Measurements from ENCODE around the gene DACT3. TPM values are rescaled to one million over a fixed set of nuclear protein-coding genes. Genes with fewer than 3 reads are reported as not detected.

DACT3 gene
- total and polyA plus RNA-seq, 2 of the 13 experiments (the other 11 are each of a cell fraction or from before 2014, with no cell fraction given), result 0.04 TPM; not detected in 1

- ChIA-PET CTCF (ENCODE audit: low intra/inter-chr PET ratio, low total read pairs) (no interaction called here), POLR2A (no interaction called here)
- Histone ChIP-seq H3K36me3 (replicated peaks in 1 of 2; ENCODE audit: control insufficient read depth in 1 of 2, insufficient read depth in 2 of 2, low read length in 2 of 2) (no peaks in the 10 kb centered on the region), H3K4me2 (ENCODE audit: low read depth, low read length) (peak overlapping the region; percentile 63), H3K27me3 (ENCODE audit: control insufficient read depth in 1 of 2, insufficient read depth in 2 of 2, low read length in 2 of 2) (peaks cover 0 to 53% of the 10 kb centered on the region in 2 experiments; a peak in 3 of 5 replicates), H3K9me3 (ENCODE audit: low read length) (no peaks in the 10 kb centered on the region), H2AFZ (ENCODE audit: low read length) (no peak overlapping the region), H3K4me3 (replicated peaks in 1 of 3; ENCODE audit: insufficient read depth in 1 of 3, low read depth in 2 of 3, low read length in 3 of 3) (peak overlapping the region in 1 of 3 experiments; percentile 48; a peak in 1 of 6 replicates), H3K79me2 (ENCODE audit: insufficient read depth, low read length) (no peaks in the 10 kb centered on the region), H3K27ac (ENCODE audit: extremely low read length, insufficient read depth, low read length) (no peak overlapping the region), H3K9ac (ENCODE audit: insufficient read depth, low read depth, low read length) (no peak overlapping the region), H3K4me1 (ENCODE audit: insufficient read depth, low read length) (peaks cover 38% of the 10 kb centered on the region), H4K20me1 (ENCODE audit: insufficient read depth, low read length) (no peaks in the 10 kb centered on the region)
- TF ChIP-seq ZNF263 (CRISPR knock-in tag; IDR thresholded peaks at IDR 0.05), result peak; percentile 65; the same call in 1 of the 2 replicates
- no peak for TF ChIP-seq CREB3 (CRISPR knock-in tag; IDR thresholded peaks at IDR 0.05)
- TF ChIP-seq, protein P1, sequence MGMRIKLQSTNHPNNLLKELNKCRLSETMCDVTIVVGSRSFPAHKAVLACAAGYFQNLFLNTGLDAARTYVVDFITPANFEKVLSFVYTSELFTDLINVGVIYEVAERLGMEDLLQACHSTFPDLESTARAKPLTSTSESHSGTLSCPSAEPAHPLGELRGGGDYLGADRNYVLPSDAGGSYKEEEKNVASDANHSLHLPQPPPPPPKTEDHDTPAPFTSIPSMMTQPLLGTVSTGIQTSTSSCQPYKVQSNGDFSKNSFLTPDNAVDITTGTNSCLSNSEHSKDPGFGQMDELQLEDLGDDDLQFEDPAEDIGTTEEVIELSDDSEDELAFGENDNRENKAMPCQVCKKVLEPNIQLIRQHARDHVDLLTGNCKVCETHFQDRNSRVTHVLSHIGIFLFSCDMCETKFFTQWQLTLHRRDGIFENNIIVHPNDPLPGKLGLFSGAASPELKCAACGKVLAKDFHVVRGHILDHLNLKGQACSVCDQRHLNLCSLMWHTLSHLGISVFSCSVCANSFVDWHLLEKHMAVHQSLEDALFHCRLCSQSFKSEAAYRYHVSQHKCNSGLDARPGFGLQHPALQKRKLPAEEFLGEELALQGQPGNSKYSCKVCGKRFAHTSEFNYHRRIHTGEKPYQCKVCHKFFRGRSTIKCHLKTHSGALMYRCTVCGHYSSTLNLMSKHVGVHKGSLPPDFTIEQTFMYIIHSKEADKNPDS (CRISPR knock-in tag; IDR thresholded peaks at IDR 0.05), result no peak
- TF ChIP-seq, protein P2, sequence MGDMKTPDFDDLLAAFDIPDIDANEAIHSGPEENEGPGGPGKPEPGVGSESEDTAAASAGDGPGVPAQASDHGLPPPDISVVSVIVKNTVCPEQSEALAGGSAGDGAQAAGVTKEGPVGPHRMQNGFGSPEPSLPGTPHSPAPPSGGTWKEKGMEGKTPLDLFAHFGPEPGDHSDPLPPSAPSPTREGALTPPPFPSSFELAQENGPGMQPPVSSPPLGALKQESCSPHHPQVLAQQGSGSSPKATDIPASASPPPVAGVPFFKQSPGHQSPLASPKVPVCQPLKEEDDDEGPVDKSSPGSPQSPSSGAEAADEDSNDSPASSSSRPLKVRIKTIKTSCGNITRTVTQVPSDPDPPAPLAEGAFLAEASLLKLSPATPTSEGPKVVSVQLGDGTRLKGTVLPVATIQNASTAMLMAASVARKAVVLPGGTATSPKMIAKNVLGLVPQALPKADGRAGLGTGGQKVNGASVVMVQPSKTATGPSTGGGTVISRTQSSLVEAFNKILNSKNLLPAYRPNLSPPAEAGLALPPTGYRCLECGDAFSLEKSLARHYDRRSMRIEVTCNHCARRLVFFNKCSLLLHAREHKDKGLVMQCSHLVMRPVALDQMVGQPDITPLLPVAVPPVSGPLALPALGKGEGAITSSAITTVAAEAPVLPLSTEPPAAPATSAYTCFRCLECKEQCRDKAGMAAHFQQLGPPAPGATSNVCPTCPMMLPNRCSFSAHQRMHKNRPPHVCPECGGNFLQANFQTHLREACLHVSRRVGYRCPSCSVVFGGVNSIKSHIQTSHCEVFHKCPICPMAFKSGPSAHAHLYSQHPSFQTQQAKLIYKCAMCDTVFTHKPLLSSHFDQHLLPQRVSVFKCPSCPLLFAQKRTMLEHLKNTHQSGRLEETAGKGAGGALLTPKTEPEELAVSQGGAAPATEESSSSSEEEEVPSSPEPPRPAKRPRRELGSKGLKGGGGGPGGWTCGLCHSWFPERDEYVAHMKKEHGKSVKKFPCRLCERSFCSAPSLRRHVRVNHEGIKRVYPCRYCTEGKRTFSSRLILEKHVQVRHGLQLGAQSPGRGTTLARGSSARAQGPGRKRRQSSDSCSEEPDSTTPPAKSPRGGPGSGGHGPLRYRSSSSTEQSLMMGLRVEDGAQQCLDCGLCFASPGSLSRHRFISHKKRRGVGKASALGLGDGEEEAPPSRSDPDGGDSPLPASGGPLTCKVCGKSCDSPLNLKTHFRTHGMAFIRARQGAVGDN (CRISPR knock-in tag; IDR thresholded peaks at IDR 0.05), result peak; percentile 55
- no peak for TF ChIP-seq NFKBIZ (CRISPR knock-in tag; IDR thresholded peaks at IDR 0.05)
- TF ChIP-seq ZFY (CRISPR knock-in tag; IDR thresholded peaks at IDR 0.05), result no peak
- TF ChIP-seq ZNF777 (CRISPR knock-in tag; IDR thresholded peaks at IDR 0.05), result 0 out of 2 replicates have a peak, but pooled peaks have one; percentile 26
- TF ChIP-seq, protein P3, sequence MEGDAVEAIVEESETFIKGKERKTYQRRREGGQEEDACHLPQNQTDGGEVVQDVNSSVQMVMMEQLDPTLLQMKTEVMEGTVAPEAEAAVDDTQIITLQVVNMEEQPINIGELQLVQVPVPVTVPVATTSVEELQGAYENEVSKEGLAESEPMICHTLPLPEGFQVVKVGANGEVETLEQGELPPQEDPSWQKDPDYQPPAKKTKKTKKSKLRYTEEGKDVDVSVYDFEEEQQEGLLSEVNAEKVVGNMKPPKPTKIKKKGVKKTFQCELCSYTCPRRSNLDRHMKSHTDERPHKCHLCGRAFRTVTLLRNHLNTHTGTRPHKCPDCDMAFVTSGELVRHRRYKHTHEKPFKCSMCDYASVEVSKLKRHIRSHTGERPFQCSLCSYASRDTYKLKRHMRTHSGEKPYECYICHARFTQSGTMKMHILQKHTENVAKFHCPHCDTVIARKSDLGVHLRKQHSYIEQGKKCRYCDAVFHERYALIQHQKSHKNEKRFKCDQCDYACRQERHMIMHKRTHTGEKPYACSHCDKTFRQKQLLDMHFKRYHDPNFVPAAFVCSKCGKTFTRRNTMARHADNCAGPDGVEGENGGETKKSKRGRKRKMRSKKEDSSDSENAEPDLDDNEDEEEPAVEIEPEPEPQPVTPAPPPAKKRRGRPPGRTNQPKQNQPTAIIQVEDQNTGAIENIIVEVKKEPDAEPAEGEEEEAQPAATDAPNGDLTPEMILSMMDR (CRISPR knock-in tag; IDR thresholded peaks at IDR 0.05), result peak; percentile 35; the same call in 1 of the 2 replicates
- WGBS (ENCODE audit: low lambda C conversion rate), result 33% methylated on average over 23 of the region's 32 CpGs
- no peak for DNase-seq (ENCODE audit: low spot score)
- no peak for FAIRE-seq
- no TSS peak for BruUV-seq (replicated peaks)
- intact Hi-C loops (cut with micrococcal nuclease; ENCODE audit: unreplicated experiment) (no loop called here), in situ Hi-C loops (cut with HindIII; ENCODE audit: extremely low pct_ligation_motif_present, low pct_unique_long_range_greater_than_20kb) (no loop called here)
- peak; percentile 33 for ATAC-seq
Measured at GRCh38 chr19:46621191-46622117, 39.5 kb downstream of the DACT3 start.

Data from HepG2 (cell line).